Fibroblast of upper back skin (primary cell): ENCODE data around the gene MYF5.

Source experiments
- DNase-seq: peaks from one replicate; pipeline ENCODE4 v3.0.0-alpha.2; 2013

Gene MYF5

GRCh38 chr12:80708259-80708974 is 8.3 kb upstream of the MYF5 start:
- no peak for DNase-seq

DNA sequence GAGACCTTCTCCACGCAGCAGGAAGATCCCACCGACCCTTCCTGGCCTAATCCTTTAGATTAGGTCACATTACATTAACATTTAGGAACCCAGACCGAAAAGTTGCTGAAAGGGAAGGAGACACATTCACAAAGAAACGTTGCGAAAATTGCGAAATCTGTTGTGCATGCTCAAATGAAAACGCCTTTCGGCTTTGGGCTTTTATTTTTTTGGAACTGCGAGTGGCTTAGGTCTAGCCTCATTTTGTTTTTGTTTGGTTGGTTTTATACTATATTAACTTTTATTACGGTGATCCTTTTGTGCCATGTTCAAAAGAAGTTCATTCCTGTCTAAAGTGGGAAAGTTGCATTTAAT is 7.8 kb upstream of the MYF5 start:
- DNase-seq, result no peak

- no peak for DNase-seq
Measured at GRCh38 chr12:80709811-80710726, 6.6 kb upstream of the MYF5 start.

DNA sequence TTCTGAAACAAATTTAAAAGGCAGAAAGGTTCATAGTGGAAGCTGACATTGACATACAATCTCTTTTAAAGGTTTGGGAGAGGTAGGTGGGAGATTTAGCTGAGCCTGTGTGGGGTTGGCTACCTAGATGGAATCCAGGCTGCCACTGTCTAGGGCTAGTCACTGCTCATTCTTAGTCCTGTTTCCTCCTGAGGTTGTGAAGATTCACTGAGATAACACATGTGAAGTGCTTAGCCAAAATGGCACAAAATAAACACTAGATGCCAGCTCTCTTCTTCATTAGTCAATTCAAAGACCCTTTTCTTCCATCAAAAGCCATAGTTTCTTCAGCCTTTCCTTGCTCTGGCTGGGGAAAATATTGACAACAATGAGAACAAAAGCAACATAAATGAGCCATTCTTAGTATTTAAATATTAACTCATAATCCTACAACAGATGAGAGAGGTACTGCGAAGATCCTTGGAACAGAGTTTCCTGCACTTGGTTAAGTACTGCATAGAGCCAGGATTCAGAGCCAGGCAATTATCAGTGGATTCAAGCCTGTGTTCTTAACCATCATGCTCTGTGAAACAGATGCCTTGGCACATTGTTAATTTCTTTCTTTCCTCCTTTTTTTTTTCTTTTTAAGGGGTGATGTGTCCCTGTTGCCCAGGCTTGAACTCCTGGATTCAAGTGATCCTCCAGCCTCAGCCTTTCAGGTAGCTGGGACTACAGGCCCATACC is 5.8 kb upstream of the MYF5 start:
- DNase-seq, result no peak

DNA sequence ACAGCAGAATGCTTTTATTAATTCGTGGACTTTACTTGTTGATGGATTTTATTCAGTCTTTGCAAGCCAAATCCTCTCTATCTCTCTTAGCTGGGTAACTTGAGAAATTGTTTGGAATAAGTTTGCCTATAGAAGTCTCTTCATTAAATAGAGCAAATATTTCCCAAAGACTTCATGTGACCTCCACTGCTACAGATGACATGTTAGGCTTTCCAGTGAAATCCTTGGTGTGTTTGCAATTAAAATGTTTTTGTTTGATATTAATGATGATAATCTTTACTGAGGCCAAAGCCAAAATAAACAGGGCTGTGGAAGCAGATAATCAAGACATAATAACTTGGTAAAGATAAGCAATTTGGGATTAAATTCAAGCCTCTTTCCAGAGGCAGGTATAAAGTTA is 4.8 kb upstream of the MYF5 start:
- DNase-seq, result no peak

DNA sequence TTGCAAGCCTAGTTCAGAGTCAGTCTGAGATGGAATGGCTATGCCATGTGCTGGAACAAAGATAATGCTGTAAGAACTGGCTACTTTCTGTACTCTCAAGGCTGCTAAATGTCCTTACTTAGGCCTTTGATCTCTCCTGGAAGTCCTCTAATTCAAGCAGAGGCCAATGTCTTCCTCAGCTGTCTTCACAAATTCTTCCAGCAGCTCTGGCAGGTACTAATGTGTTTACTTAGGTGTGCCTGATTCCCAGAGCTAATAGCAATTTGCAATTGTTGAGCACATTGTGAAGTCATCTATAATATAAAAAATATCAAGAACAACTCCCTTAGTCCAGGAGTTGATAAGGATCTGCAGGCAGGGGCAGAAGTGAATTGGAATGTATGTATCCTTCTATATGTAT is 3.8 kb upstream of the MYF5 start:
- DNase-seq, result no peak

DNA sequence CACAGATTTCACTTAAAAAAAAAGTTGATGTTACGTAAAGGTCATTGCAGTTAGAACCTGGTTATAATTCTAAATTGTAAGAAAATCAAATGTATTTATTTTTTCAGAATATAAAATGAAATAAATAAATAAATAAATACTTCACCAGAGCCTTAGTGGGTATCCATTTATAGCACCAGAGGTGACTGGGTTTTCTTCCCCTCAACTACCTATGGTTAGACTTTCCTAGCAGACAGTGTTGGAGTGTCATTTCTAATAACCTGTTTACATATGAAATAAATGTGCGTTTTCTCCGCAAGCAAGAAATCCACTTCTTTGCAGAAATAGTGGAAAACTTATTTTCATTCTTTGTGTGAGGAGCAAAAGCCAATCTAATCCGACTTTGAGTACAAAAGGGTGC is 3.3 kb upstream of the MYF5 start:
- DNase-seq, result no peak

DNA sequence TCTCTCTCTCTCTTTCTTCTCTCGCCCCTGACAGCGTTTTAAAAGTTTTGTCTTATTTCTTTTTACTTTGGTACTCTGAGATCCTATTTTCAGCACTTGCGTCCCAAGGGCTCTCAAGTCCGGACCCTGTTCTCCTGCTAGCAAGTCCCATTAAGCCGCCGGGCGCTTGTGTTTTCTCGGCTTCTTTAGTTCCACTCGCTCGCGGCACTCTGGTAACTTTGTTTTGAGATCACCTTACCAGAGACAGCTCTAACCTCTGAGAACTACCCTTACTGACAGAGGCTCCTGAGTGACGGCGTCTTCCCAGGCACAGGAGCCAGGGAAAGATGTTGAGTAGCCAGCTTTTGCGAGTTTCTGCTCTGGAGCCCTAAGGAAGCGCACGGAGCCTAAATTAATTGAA is 2.7 kb upstream of the MYF5 start:
- peak; percentile 19 for DNase-seq

DNA sequence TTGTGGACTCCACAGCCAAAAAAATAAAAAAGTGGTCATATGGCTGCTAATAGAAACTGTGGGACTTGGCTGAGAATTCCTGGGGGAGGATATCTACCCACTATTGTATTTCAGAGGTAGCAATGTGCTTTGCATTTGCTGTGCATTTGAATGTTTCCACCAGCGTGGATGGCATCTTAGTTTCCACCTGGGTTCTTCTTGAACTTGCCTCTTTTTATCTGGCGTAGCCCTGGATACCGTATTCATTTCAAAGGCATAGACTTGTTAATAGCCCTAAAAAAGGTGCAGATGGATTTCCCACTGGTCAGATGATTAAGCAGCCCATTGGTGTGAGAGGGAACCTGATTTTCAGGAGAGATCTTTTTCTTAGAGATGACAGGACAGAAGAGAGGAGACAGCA is 1.9 kb upstream of the MYF5 start:
- no peak for DNase-seq

DNA sequence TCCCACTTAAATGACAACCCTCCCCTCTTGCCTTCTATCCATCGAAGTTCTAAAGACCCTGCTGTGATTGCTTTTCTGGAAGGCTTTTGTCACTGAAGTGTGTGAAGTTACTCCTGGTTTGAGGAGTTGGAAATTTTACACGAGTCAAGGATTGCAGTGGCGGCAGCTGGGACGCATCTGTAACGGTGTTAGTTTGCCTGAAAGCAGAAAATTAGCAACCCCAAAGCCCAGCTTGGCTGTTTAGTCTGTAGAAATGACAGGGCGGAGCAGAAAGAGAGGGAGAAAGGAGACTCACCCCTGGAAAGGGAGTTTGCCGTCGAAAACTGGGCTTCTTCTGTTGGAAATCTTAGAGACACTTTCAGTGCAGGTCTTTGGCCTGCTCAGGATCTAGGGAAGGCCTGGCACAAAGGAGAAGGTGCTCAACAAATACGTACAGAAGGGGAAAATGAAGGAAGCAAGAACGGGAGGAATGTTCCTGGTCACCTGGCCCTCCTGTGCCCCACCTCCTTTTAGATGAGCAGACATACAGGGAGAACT is 931 bp upstream of the MYF5 start:
- no peak for DNase-seq

DNA sequence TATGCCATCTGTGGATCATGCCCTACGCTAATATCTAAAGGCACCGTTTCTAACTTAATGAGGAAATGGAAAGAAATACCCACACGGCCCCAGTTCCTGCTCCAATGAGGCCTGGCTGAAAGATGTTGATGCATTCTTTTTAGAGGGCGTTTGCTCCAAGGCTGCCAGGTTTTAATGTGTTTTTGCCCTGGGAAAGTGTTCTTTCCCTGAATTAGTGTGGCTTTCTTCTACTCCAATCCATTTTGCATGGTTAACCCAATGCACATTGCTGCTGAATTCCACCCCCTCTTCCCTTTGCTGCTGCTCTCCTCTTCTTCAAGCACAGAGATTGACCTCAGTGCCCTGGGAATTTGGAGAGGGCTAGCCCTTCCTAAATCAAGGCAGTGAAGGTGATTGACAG is 1.1 kb downstream of the MYF5 start:
- no peak for DNase-seq

- no peak for DNase-seq
Measured at GRCh38 chr12:80720516-80720915, 3.8 kb downstream of the MYF5 start.

DNA sequence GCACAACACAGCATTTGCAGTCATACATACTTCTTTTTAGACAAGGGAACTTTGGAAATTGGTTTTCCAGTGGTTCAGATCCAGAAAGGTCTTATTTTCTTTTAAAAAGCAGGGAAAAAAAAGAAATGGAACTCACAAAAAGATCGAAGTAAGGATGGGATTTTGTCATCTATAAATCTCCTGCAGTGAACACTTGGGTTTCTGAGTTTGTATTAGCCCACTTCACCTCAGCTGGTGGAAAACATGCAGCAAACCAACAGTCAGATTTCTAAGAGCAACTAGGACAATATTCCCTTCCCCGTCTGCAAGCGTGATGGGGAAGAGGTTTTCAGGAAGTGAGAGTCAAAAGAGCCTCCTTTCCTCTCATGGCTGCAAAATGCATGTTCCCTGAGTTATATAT is 4.6 kb downstream of the MYF5 start:
- no peak for DNase-seq

DNA sequence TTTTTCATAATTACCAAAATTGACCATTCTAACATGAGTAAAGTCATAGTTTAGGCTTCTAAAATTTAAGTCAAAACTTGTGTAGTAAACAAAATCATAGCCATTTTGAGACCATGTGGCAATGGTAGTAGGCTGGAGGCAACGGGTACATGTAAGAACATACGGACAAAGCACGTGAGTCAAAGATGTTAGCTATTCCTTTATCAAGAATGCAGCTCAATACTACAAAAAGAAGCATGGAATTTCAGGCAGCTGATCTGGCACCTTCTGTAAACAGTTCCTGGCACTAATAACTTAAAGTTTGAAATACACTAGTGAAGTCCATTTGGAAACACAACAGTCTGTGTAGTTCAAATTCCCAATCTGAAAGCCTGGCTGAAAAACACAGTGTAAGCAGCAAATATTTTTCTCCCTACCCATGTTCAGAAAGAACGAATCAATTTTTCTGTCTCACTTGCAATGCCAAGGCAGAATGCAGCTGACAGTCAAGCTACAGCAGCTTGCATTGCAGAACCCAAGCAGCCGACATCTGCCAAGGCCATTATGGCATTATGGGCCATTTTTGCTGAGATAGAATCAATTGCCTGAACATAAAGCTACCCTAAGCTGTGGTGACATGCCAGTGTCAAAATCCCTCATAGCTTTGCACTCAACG is 29.3 kb downstream of the MYF5 start:
- DNase-seq, result peak; percentile 17

GRCh38 chr12:80747800-80748199 is 31.1 kb downstream of the MYF5 start:
- no peak for DNase-seq

DNA sequence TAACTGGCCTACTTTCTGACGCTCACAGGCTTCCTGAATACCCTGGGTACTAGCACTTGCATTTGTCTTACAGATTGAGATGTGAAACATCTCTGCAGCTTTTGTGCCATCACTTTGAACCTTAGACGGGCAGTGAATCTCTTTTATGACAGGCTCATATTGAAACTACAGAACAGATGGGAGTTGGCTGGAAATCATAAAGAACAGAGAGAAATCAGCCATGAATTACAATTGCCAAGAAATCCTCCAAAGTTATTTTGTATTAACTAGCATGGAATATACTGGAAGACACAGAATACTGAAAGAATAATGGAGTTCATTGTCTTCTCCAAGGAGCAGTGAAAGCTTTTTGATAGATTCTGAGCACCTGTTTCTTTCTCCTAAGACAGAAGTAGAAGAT is 32.7 kb downstream of the MYF5 start:
- DNase-seq, result no peak

DNA sequence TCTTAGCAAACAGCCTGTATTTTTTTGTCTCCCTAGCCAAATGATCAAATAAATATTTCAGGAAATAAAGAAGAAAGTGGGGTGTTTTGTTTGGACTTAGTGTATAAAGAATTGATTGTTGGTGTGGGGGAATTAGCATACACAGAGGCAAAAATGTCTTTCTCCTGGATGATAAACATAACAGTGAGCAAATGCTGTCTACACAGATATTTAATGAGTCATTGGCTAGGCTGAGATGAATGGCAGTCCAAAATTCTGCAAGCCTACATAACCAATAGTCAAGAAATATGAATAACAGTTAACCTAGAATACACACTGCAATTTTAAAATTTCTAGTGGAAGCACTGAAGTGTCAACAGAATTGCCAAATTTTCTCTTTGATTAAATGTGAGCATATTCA is 35.8 kb downstream of the MYF5 start:
- peak; percentile 31 for DNase-seq

- DNase-seq, result no peak
Measured at GRCh38 chr12:80754274-80754673, 37.6 kb downstream of the MYF5 start.

DNA sequence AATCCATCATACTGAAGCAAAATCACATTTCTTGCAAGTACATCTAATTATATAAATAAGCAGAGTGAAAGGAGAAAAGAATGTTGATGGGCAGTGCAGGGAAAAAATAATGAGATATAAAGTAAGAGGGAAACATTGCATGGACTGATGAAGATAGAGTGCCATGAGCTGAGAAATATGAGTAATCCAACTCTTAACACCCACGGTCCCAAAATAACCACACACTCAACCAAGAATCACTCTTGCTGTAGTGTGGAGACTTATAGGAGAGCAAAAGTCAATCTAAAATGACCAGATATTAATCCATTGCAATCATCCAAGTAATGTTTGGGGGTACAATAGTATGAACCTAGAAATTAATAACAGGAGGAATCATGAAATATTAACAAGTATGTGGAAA is 40.2 kb downstream of the MYF5 start:
- peak; percentile 28 for DNase-seq

- no peak for DNase-seq
Measured at GRCh38 chr12:80761838-80762237, 45.1 kb downstream of the MYF5 start.

GRCh38 chr12:80763874-80764273 is 47.2 kb downstream of the MYF5 start:
- DNase-seq, result peak; percentile 68

DNA sequence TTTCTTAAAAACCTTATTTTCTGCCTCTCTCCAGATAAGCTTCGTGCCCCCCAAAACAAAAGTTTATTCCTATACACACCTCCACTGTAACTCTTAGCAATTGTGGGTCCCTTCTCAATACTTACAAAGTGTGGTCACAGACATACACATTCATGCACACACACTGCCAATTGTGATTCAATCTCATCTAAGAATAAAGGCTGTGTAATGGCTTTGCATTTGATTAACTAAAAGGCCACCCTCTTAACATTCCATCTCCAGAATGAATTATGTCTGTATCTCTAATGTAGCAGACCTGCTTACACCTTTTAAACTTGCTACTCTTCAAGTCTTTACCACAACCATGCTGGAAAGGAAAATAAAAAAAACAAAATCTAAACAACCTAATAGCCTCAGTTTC is 49.5 kb downstream of the MYF5 start:
- DNase-seq, result no peak

- DNase-seq, result no peak
Measured at GRCh38 chr12:80766897-80767296, 50.2 kb downstream of the MYF5 start.
